K562 (cell line): Measurements from ENCODE around the gene FUT9. TPM values are rescaled to one million over a fixed set of nuclear protein-coding genes. Genes with fewer than 3 reads are reported as not detected.
A peak's percentile ranks its signal among the peaks of the same experiment; 100 is the strongest.

Experiments
- ATAC-seq: fragments of 200-7000 bp; cut with Tn5 transposase; 3 replicates; pipeline ENCODE4 v1.9.1; 2020; ENCODE audit warnings: moderate library complexity
- BruUV-seq: library from RNA; stranded (reverse); fragments of 400-500 nt; replicated peaks from 2 replicates; lab custom pipeline; 2021; lab: Mats Ljungman, UMichigan
- CTCF ChIA-PET: fragments of 300-600 bp; formaldehyde crosslinking; extraction: SDS; loops from one replicate; lab custom pipeline; 2021; ENCODE audit warnings: low intra/inter-chr PET ratio; lab: Yijun Ruan, JAX
- POLR2A ChIA-PET: fragments of 300-600, 350-650 bp; sonication (Branson Sonifier 250); formaldehyde crosslinking; extraction: SDS; loops from one replicate; lab custom pipeline; 2021; ENCODE audit warnings: antibody characterized with exemption, inconsistent platforms; lab: Yijun Ruan, JAX
- DNase-seq, 4 experiments: peaks; one replicate each; pipeline versions ENCODE4 v3.0.0 to v3.0.0-alpha.2; 2011 to 2018; ENCODE audit warnings: low spot score in 3 of 4, mixed read lengths in 3 of 4; ENCODE audit errors: extremely low read depth in 1 of 4
- FAIRE-seq: peaks from 2 replicates; lab custom pipeline; 2011; peaks lifted over from hg19 to GRCh38; lab: Jason Lieb, UNC
- H2AFZ ChIP-seq: 2 replicates; pipeline ENCODE4 v1.6.0; 2011; ENCODE audit warnings: low read depth, low read length, control low read depth, inconsistent platforms
- H3K27ac ChIP-seq: fragments of 200-600 bp; 3 replicates; pipeline ENCODE4 v1.8.0; 2011; ENCODE audit warnings: low read depth, mild to moderate bottlenecking, control low read depth, inconsistent platforms, low read length, moderate library complexity, mixed read lengths; ENCODE audit errors: extremely low read depth
- H3K27me3 ChIP-seq, 2 experiments: fragments of 300-600 bp in 1 of 2; 2 replicates in 1 of 2; 3 replicates in 1 of 2; pipeline versions ENCODE4 v1.6.0 to v1.8.0; 2011; ENCODE audit warnings: inconsistent platforms in 2 of 2, low read length in 2 of 2, mild to moderate bottlenecking in 1 of 2, mixed read lengths in 1 of 2, moderate library complexity in 1 of 2; ENCODE audit not compliant: control insufficient read depth in 2 of 2, insufficient read depth in 2 of 2
- H3K36me3 ChIP-seq: fragments of 300-600 bp; 3 replicates; pipeline ENCODE4 v1.8.0; 2011; ENCODE audit warnings: mild to moderate bottlenecking, low read length, inconsistent platforms; ENCODE audit not compliant: control insufficient read depth, insufficient read depth
- H3K4me1 ChIP-seq, 2 experiments: fragments of 200-600 bp in 1 of 2; replicated peaks in 1 of 2; 2 replicates in 1 of 2; 3 replicates in 1 of 2; pipeline versions ENCODE4 v1.5.1 to v1.8.0; 2011; ENCODE audit warnings: inconsistent platforms in 2 of 2, low read length in 2 of 2, mild to moderate bottlenecking in 1 of 2, mixed read lengths in 1 of 2, moderate library complexity in 1 of 2; ENCODE audit not compliant: control insufficient read depth in 2 of 2, insufficient read depth in 2 of 2
- H3K4me2 ChIP-seq: 2 replicates; pipeline ENCODE4 v1.6.1; 2011; ENCODE audit warnings: low read length, control low read depth, inconsistent platforms, mixed read lengths; ENCODE audit not compliant: insufficient read depth
- H3K4me3 ChIP-seq: fragments of 200-600 bp; sonication (generic), shearing (Covaris generic); 2 replicates; pipeline ENCODE4 v1.5.1; 2016; ENCODE audit warnings: control low read depth, inconsistent platforms
- H3K79me2 ChIP-seq: fragments of 200-600 bp; 3 replicates; pipeline ENCODE4 v1.8.0; 2011; ENCODE audit warnings: low read length, inconsistent platforms; ENCODE audit not compliant: control insufficient read depth, insufficient read depth
- H3K9ac ChIP-seq, 2 experiments: 2 replicates each; pipeline versions ENCODE4 v1.6.0 to v1.6.1; 2011; ENCODE audit warnings: low read depth in 2 of 2, low read length in 2 of 2, control low read depth in 1 of 2, inconsistent platforms in 1 of 2, mild to moderate bottlenecking in 1 of 2, mixed read lengths in 1 of 2; ENCODE audit not compliant: insufficient read depth in 1 of 2
- H3K9me1 ChIP-seq: one replicate; pipeline ENCODE4 v1.6.0; 2011; ENCODE audit warnings: inconsistent platforms, mild to moderate bottlenecking, low read length, moderate library complexity; ENCODE audit not compliant: control insufficient read depth, insufficient read depth
- H3K9me3 ChIP-seq: replicated peaks from 2 replicates; pipeline ENCODE4 v1.5.1; 2011; ENCODE audit warnings: low read depth, low read length, inconsistent platforms; ENCODE audit not compliant: control insufficient read depth, insufficient read depth
- H4K20me1 ChIP-seq: replicated peaks from 2 replicates; pipeline ENCODE4 v1.6.1; 2011; ENCODE audit warnings: low read length, inconsistent platforms, mixed read lengths; ENCODE audit not compliant: control insufficient read depth, insufficient read depth
- BRD9 ChIP-seq: fragments of 450-650 bp; IDR thresholded peaks from 2 replicates; pipeline ENCODE4 v1.6.1; 2018; ENCODE audit warnings: low read depth; ENCODE audit not compliant: partially characterized antibody
- CREB1 ChIP-seq, 2 experiments: sonication (generic) in 1 of 2; formaldehyde crosslinking in 1 of 2; IDR thresholded peaks; 2 replicates each; pipeline versions ENCODE4 v1.6.1 to v1.8.0; 2012 to 2022; ENCODE audit warnings: inconsistent platforms in 1 of 2, mild to moderate bottlenecking in 1 of 2, missing genetic modification reagents in 1 of 2, moderate library complexity in 1 of 2
- EHMT2 ChIP-seq: fragments of 450-650 bp; IDR thresholded peaks from 2 replicates; pipeline ENCODE4 v1.6.1; 2018; ENCODE audit warnings: antibody characterized with exemption
- MCM5 ChIP-seq: fragments of 450-650 bp; IDR thresholded peaks from 2 replicates; pipeline ENCODE4 v1.6.1; 2016; ENCODE audit warnings: low read depth
- MIER1 ChIP-seq: fragments of 450-650 bp; IDR thresholded peaks from 2 replicates; pipeline ENCODE4 v1.6.1; 2016; ENCODE audit warnings: antibody characterized with exemption, mild to moderate bottlenecking, low read depth
- MXD1 ChIP-seq: fragments of 250-450 bp; sonication (Bioruptor Pico); IDR thresholded peaks from 2 replicates; pipeline ENCODE4 v1.8.0; 2021; ENCODE audit warnings: borderline replicate concordance, mild to moderate bottlenecking, moderate library complexity; ENCODE audit not compliant: poor library complexity, severe bottlenecking
- REST ChIP-seq, 2 experiments: fragments of 450-650 bp; formaldehyde crosslinking in 1 of 2; IDR thresholded peaks; 2 replicates each; pipeline versions ENCODE4 v1.4.0 to v1.6.1; 2014 to 2020; ENCODE audit warnings: mild to moderate bottlenecking in 2 of 2, borderline replicate concordance in 1 of 2, low read depth in 1 of 2
- ZNF695 ChIP-seq: fragments of 450-650 bp; formaldehyde crosslinking; IDR thresholded peaks from 2 replicates; pipeline ENCODE4 v1.4.0; 2020; ENCODE audit warnings: mild to moderate bottlenecking, moderate library complexity
- WGBS: fragments of 100-300 bp; shearing (Covaris generic); methylation state at CpG from one replicate; pipeline ENCODE4 v1.1.6; 2016; ENCODE audit warnings: low coverage, mixed read lengths; ENCODE audit not compliant: insufficient coverage; ENCODE audit errors: missing lambda C conversion rate; 5-methylcytosine and 5-hydroxymethylcytosine counted together
- in situ Hi-C: fragments of 300-500 bp; cut with MboI; formaldehyde crosslinking; loops from 4 replicates; pipeline ENCODE4 v1.15.0; 2018; ENCODE audit warnings: inconsistent platforms, mixed read lengths
- intact Hi-C: fragments of 100-400 bp; cut with micrococcal nuclease; formaldehyde crosslinking; loops from 2 replicates; pipeline ENCODE4 v1.14.2; 2022
- polyA plus RNA-seq, 8 experiments: library from polyadenylated mRNA; depleted of rRNA in 4 of 8; stranded (reverse) in 5 of 8; unstranded in 3 of 8; fragments of >200 nt; fragmentation: Nextera tagmentation in 2 of 8; fragmentation: Illumina TruSeq in 1 of 8; extraction: Ambion mirVana in 2 of 8; extraction: Trizol in 1 of 8; gene quantifications; 2 replicates each; pipeline versions ENCODE4 v1.2.1 to v1.2.3, GENCODE V29; 2011 to 2014; ENCODE audit warnings: inconsistent platforms in 1 of 8, missing spikeins in 1 of 8
- total RNA-seq, 7 experiments: library from RNA; depleted of rRNA in 6 of 7; stranded (reverse); fragments of >200 nt in 6 of 7; fragmentation: Illumina TruSeq in 2 of 7; extraction: Trizol in 2 of 7; gene quantifications; 2 replicates each; pipeline versions ENCODE4 v1.2.1 to v1.2.3, GENCODE V29; 2011 to 2021; ENCODE audit warnings: low replicate concordance in 1 of 7

Gene FUT9
- total and polyA plus RNA-seq, 9 of the 15 experiments (the other 6 are each of a cell fraction or from before 2014, with no cell fraction given) = not detected

- Histone ChIP-seq H3K4me2 (no peak overlapping the region), H3K4me1 (no peaks in the 10 kb centered on the region), H3K79me2 (no peaks in the 10 kb centered on the region), H3K36me3 (no peaks in the 10 kb centered on the region), H4K20me1 (no peaks in the 10 kb centered on the region), H3K9ac (no peak overlapping the region), H2AFZ (no peak overlapping the region), H3K27me3 (no peaks in the 10 kb centered on the region), H3K4me3 (no peak overlapping the region), H3K27ac (no peak overlapping the region), H3K9me3 (no peaks in the 10 kb centered on the region), H3K9me1 (no peaks in the 10 kb centered on the region)
- ChIA-PET POLR2A (no interaction called here), CTCF (no interaction called here)
- TF ChIP-seq EHMT2 (peak; percentile 78), MIER1 (peak; percentile 64; the same call in 1 of the 2 replicates), BRD9 (no peak), MXD1 (CRISPR knock-in tag) (no peak), MCM5 (no peak), REST (IDR thresholded peaks at IDR 0.05; ENCODE audit: borderline replicate concordance) (peak; percentile 91), REST (CRISPR knock-in tag; IDR thresholded peaks at IDR 0.05; ENCODE audit: low read depth) (peak; percentile 84), ZNF695 (no peak), CREB1 (IDR thresholded peaks at IDR 0.05) (no peak), CREB1 (CRISPR knock-in tag; IDR thresholded peaks at IDR 0.05) (no peak)
- DNase-seq = peak; percentile 3 to 14 (median 7)
- intact Hi-C loops = no loop called here
- no peak for FAIRE-seq
- 0% methylated on average over 1 of the region's 1 CpG for WGBS
- no TSS peak for BruUV-seq
- in situ Hi-C loops = no loop called here
- ATAC-seq = no peak
Observed at GRCh38 chr6:96116674-96117073, 100.9 kb downstream of the FUT9 start.
